Spinal cord (tissue), 10 donors: ENCODE measurements around the gene TSSK2. TPM values are rescaled to one million over a fixed set of nuclear protein-coding genes. Genes with fewer than 3 reads are reported as not detected.

Experiments
- DNase-seq, 6 donors: peaks; one replicate each; pipeline versions ENCODE4 v3.0.0 to v3.0.0-alpha.2; 2013 to 2015; ENCODE audit warnings: low spot score in 6 of 6, low read depth in 4 of 6
- H3K27ac ChIP-seq: one replicate; pipeline ENCODE4 v1.5.1; 2013; ENCODE audit warnings: low read depth, low read length, control low read depth
- H3K27me3 ChIP-seq: one replicate; pipeline ENCODE4 v1.6.1; 2013; ENCODE audit warnings: low read length; ENCODE audit not compliant: control insufficient read depth, insufficient read depth
- H3K36me3 ChIP-seq: one replicate; pipeline ENCODE4 v1.6.1; 2013; ENCODE audit warnings: low read length; ENCODE audit not compliant: control insufficient read depth, insufficient read depth
- H3K4me1 ChIP-seq: one replicate; pipeline ENCODE4 v1.6.1; 2013; ENCODE audit warnings: low read length; ENCODE audit not compliant: control insufficient read depth, insufficient read depth
- H3K4me3 ChIP-seq: one replicate; pipeline ENCODE4 v1.5.1; 2013; ENCODE audit warnings: low read depth, low read length, control low read depth
- H3K9me3 ChIP-seq: one replicate; pipeline ENCODE4 v1.6.1; 2013; ENCODE audit warnings: low read length; ENCODE audit not compliant: control insufficient read depth, insufficient read depth
- WGBS: methylation state at CpG from one replicate; pipeline ENCODE4 v1.1.5; 2013; ENCODE audit warnings: missing lambda C conversion rate; ENCODE audit not compliant: insufficient coverage; 5-methylcytosine and 5-hydroxymethylcytosine counted together
- polyA plus RNA-seq, 2 donors: library from polyadenylated mRNA; unstranded; fragments of 120-200 nt; gene quantifications; one replicate each; pipeline ENCODE4 v1.2.1, GENCODE V29; 2013; ENCODE audit not compliant: insufficient read length in 2 of 2
- total RNA-seq, 2 donors: library from RNA; depleted of rRNA in 1 of 2; stranded (reverse); fragments of 120-200 nt in 1 of 2; fragments of >200 nt in 1 of 2; gene quantifications; one replicate each; pipeline versions ENCODE4 v1.2.3 to v1.2.4, GENCODE V29; 2013 to 2014
- donor health status: healthy.

TSSK2 gene
- total and polyA plus RNA-seq, 4 donors, result not detected

- no peak for DNase-seq
- Histone ChIP-seq H3K27ac (no peak overlapping the region), H3K27me3 (no peaks in the 10 kb centered on the region), H3K4me3 (no peak overlapping the region), H3K36me3 (peaks cover 27% of the 10 kb centered on the region), H3K4me1 (peaks cover 2% of the 10 kb centered on the region), H3K9me3 (no peaks in the 10 kb centered on the region)
- 80% methylated on average over 7 of the region's 7 CpGs for WGBS
These were observed 3.1 kb upstream of the TSSK2 start for GRCh38 chr22:19128009-19128401.

- DNase-seq, result no peak
- 86% methylated on average over 7 of the region's 7 CpGs for WGBS
- H3K27ac ChIP-seq, result no peak overlapping the region
These were observed 2.0 kb upstream of the TSSK2 start for GRCh38 chr22:19128946-19129727.

GRCh38 chr22:19129871-19130270 is 1.2 kb upstream of the TSSK2 start:
- H3K4me1 ChIP-seq, result no peaks in the 10 kb centered on the region
- no peak overlapping the region for H3K4me3 ChIP-seq
- 82% methylated on average over 8 of the region's 8 CpGs for WGBS
- no peak for DNase-seq
- peaks cover 45% of the 10 kb centered on the region for H3K36me3 ChIP-seq
- no peaks in the 10 kb centered on the region for H3K9me3 ChIP-seq
- H3K27ac ChIP-seq, result no peak overlapping the region
- no peaks in the 10 kb centered on the region for H3K27me3 ChIP-seq

More at GRCh38 chr22:19128946-19129727, 2.0 kb upstream of the TSSK2 start:
- Histone ChIP-seq H3K27me3 (no peaks in the 10 kb centered on the region), H3K4me1 (no peaks in the 10 kb centered on the region), H3K36me3 (peaks cover 38% of the 10 kb centered on the region), H3K9me3 (no peaks in the 10 kb centered on the region), H3K4me3 (no peak overlapping the region)

DNA sequence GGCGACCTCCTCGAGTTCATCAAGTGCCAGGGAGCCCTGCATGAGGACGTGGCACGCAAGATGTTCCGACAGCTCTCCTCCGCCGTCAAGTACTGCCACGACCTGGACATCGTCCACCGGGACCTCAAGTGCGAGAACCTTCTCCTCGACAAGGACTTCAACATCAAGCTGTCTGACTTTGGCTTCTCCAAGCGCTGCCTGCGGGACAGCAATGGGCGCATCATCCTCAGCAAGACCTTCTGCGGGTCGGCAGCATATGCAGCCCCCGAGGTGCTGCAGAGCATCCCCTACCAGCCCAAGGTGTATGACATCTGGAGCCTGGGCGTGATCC is 542 bp downstream of the TSSK2 start:
- DNase-seq, result no peak

DNA sequence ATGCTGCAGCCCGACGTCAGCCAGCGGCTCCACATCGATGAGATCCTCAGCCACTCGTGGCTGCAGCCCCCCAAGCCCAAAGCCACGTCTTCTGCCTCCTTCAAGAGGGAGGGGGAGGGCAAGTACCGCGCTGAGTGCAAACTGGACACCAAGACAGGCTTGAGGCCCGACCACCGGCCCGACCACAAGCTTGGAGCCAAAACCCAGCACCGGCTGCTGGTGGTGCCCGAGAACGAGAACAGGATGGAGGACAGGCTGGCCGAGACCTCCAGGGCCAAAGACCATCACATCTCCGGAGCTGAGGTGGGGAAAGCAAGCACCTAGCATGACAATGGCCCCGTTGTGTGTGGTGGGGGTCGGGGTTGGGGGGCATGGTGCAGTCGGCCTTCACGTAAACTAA is 1.0 kb downstream of the TSSK2 start:
- Histone ChIP-seq H3K4me3 (no peak overlapping the region), H3K4me1 (no peaks in the 10 kb centered on the region), H3K27ac (no peak overlapping the region), H3K27me3 (no peaks in the 10 kb centered on the region), H3K36me3 (peaks cover 64% of the 10 kb centered on the region), H3K9me3 (no peaks in the 10 kb centered on the region)
- no peak for DNase-seq
- 92% methylated on average over 19 of the region's 20 CpGs for WGBS

More for the DNA sequence above, 542 bp downstream of the TSSK2 start:
- Histone ChIP-seq H3K27me3 (no peaks in the 10 kb centered on the region), H3K36me3 (peaks cover 59% of the 10 kb centered on the region), H3K4me3 (no peak overlapping the region), H3K9me3 (no peaks in the 10 kb centered on the region), H3K4me1 (no peaks in the 10 kb centered on the region), H3K27ac (no peak overlapping the region)
- 98% methylated on average over 19 of the region's 19 CpGs for WGBS

DNA sequence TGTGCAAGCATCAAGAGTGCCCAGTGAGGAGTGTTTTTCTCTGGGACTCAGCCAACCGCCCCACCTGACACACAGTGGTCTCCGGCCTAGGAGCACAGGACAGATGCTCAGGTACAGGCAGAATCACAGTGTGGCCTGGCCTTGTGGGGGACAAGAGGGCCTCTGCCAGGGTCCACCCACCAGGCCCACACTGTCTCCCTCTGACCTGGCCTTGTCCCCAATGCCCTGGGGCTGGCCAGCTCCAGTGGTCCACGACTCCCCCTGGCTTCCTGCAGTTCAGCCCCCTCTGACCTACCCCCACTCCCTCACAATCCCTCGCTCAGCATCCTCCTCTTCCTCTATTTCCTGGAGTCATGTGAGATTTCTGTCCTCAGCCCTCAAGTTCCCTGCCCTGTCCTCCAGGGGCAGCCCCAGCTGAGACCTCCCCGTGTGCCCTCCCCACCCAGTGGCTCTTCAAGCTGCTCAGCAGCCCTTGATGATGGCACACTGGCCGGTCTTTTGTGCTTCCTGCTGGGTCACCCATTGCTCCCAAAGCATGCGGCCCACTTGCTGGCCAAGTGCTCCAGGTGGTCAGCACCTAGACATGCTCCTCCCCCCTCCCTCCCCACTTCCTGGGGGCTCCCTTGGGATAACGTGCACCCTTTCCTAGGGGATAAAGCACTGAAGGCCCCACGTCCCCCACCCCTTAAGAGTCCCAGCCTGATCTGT is 1.7 kb downstream of the TSSK2 start:
- 93% methylated on average over 7 of the region's 9 CpGs for WGBS
- Histone ChIP-seq H3K4me3 (no peak overlapping the region), H3K4me1 (no peaks in the 10 kb centered on the region), H3K27me3 (no peaks in the 10 kb centered on the region), H3K36me3 (peaks cover 71% of the 10 kb centered on the region), H3K9me3 (no peaks in the 10 kb centered on the region), H3K27ac (no peak overlapping the region)
- no peak for DNase-seq

DNA sequence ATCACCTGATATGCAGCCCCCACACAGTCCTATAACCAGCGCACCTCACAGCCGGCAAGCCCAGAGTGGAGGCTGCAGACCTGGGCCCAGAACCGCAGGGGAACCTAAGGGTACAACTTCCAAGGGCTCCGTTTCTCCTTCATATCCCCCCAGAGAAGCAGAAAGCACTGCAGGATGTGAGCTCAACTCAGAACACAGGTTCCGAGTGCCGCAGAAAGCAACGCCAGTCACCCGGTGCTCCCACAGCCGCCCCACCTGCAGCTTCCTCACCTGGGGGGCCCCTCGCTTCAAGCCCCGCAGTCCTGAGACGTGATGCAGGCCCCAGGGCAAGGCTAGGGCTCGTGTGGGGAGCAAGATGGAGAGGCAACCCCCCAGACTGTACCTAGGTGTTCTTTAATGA is 2.5 kb downstream of the TSSK2 start:
- H3K27ac ChIP-seq, result no peak overlapping the region
- no peaks in the 10 kb centered on the region for H3K27me3 ChIP-seq
- peaks cover 78% of the 10 kb centered on the region for H3K36me3 ChIP-seq
- 95% methylated on average over 12 of the region's 13 CpGs for WGBS
- H3K4me1 ChIP-seq, result no peaks in the 10 kb centered on the region
- no peak overlapping the region for H3K4me3 ChIP-seq
- DNase-seq, result no peak
- H3K9me3 ChIP-seq, result no peaks in the 10 kb centered on the region

DNA sequence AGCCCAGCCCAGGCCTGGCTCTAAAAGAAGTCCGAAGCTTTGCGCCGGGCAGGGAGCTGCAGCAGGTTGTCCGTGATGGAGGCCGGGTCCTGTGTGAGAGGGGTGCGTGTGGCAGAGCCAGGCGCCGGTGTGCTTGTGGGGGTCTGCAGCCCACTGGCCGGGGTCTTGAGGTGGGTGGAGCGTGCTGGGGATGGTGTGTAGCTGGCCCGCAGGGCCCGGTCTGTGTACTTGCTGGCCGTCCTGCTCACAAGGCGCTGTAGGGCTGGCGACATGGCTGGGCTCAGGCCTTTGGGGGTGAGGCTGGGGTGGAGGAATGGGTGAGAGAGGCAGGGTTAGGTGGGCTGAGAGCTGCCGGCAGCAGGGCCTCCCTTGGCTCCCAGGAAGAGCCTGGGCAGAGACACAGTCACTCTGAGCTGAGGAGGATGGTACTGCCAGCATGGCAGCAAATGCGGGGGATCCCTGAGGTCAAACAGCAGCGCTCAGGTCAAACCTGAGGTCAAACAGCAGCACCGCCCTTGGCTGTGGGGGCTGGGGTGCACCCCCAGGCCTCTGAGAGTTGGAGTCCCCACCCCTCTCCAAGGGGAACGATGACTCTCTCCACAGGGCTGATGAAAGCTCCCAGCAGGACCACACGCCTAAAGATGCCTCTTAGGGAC is 3.2 kb downstream of the TSSK2 start:
- no peaks in the 10 kb centered on the region for H3K9me3 ChIP-seq
- H3K36me3 ChIP-seq, result peaks cover 86% of the 10 kb centered on the region
- WGBS, result 97% methylated on average over 20 of the region's 21 CpGs
- DNase-seq, result no peak
- H3K4me3 ChIP-seq, result no peak overlapping the region
- no peak overlapping the region for H3K27ac ChIP-seq
- no peaks in the 10 kb centered on the region for H3K4me1 ChIP-seq
- no peaks in the 10 kb centered on the region for H3K27me3 ChIP-seq

- H3K4me3 ChIP-seq, result no peak overlapping the region
- DNase-seq, result no peak
- no peak overlapping the region for H3K27ac ChIP-seq
- H3K36me3 ChIP-seq, result peaks cover 90% of the 10 kb centered on the region
- no peaks in the 10 kb centered on the region for H3K9me3 ChIP-seq
- WGBS, result 98% methylated on average over 18 of the region's 18 CpGs
- H3K4me1 ChIP-seq, result no peaks in the 10 kb centered on the region
- no peaks in the 10 kb centered on the region for H3K27me3 ChIP-seq
These were observed 3.8 kb downstream of the TSSK2 start for GRCh38 chr22:19134874-19135273.
